Ishikawa (cell line): ENCODE measurements around the gene RET.

Experiments
- CEBPB ChIP-seq: IDR thresholded peaks from 2 replicates; pipeline ENCODE4 v1.6.1; 2012
- CREB1 ChIP-seq: IDR thresholded peaks from 2 replicates; pipeline ENCODE4 v1.6.1; 2012; ENCODE audit warnings: low read depth
- EGR1 ChIP-seq: IDR thresholded peaks from 2 replicates; pipeline ENCODE4 v1.6.1; 2012
- EP300 ChIP-seq: IDR thresholded peaks from 2 replicates; pipeline ENCODE4 v1.6.1; 2012; ENCODE audit warnings: borderline replicate concordance
- FOXM1 ChIP-seq: IDR thresholded peaks from 2 replicates; pipeline ENCODE4 v1.6.1; 2012; ENCODE audit warnings: low read depth, borderline replicate concordance
- MAX ChIP-seq: IDR thresholded peaks from 2 replicates; pipeline ENCODE4 v1.6.1; 2012
- NFIC ChIP-seq: IDR thresholded peaks from 2 replicates; pipeline ENCODE4 v1.6.1; 2012
- RAD21 ChIP-seq: IDR thresholded peaks from 2 replicates; pipeline ENCODE4 v1.6.1; 2012; ENCODE audit warnings: low read depth
- REST ChIP-seq: IDR thresholded peaks from 2 replicates; pipeline ENCODE4 v1.6.1; 2012; ENCODE audit warnings: low read depth, mild to moderate bottlenecking
- TAF1 ChIP-seq: IDR thresholded peaks from 2 replicates; pipeline ENCODE4 v1.6.1; 2012; ENCODE audit warnings: low read depth, mild to moderate bottlenecking
- TCF12 ChIP-seq: IDR thresholded peaks from 2 replicates; pipeline ENCODE4 v1.6.1; 2012; ENCODE audit warnings: low read depth
- TEAD4 ChIP-seq: IDR thresholded peaks from 2 replicates; pipeline ENCODE4 v1.6.1; 2012
- USF1 ChIP-seq: IDR thresholded peaks from 2 replicates; pipeline ENCODE4 v1.6.1; 2012
- YY1 ChIP-seq: IDR thresholded peaks from 2 replicates; pipeline ENCODE4 v1.6.1; 2012; ENCODE audit warnings: low read depth
- ZBTB7A ChIP-seq: IDR thresholded peaks from 2 replicates; pipeline ENCODE4 v1.6.1; 2012; ENCODE audit warnings: low read depth

Gene RET

GRCh38 chr10:43071865-43072650 is 4.8 kb upstream of the RET start:
- TF ChIP-seq MAX, result no peak
- TF ChIP-seq REST, result no peak
- no peak for TF ChIP-seq RAD21
- no peak for TF ChIP-seq EP300
- no peak for TF ChIP-seq USF1
- TF ChIP-seq TEAD4, result no peak
- TF ChIP-seq ZBTB7A, result no peak
- TF ChIP-seq NFIC, result no peak
- TF ChIP-seq CEBPB, result no peak
- TF ChIP-seq TCF12, result no peak
- TF ChIP-seq TAF1, result no peak
- TF ChIP-seq EGR1, result no peak
- no peak for TF ChIP-seq YY1

DNA sequence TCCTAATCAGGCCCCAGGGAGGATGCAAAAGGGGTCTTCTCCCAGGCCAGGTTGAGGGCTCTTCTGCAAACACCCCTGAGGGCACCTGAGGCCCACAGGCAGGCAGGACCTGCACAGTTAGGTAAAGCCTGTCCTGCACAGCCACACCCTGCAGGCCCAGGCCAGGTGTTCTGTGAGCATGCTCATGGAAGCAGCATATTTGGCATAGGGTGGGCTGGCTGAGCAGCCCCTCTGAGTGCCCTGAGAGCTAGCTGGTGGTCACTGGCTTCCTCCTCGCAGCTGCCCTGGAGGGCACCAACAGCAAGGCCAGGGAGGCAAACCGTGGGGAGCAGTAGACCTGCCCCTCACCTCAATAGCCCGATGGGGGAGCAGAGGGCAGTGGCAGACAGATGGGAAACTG is 3.7 kb upstream of the RET start:
- TF ChIP-seq YY1 (no peak), CREB1 (no peak), TAF1 (no peak), MAX (no peak), USF1 (no peak), EGR1 (no peak)

DNA sequence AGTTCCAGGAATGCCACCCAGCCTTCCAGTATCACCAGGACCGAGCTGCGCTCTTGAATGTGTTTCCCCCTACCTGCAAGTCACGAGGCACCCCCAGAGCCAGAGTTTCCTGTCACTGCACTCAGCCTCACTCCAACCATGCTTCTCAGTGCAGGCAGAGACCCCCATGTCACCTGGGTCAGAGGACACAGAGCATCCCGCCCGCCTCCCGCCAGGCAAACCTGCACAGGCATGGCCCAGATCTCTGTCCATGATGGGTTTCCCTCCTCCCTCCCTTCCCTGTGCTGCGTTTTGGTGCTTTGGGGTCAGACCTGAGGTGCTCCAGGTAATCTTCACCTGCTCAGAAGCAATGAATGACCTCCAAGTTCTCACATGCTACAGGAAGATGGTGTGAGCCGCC is 3.1 kb upstream of the RET start:
- TF ChIP-seq TCF12 (no peak), REST (no peak), ZBTB7A (no peak), CREB1 (no peak)

DNA sequence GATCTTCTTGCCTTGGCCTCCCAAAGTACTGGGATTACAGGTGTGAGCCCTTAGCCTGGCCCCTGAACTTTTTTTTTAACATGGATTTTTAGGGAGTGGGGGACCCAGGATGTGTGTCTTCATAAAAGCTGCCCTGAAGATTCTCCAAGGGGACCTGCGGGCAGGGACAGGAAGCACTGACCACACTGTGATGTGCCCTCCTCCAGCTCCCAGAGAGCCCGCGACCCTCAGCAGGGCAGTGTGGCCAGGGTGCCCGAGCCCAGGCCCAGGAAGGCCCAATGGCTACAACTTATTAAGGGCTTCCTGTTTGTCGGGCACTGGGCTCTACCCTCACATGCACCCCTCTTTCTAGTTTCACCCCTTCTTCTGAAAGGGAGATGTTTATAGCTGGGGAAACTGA is 2.5 kb upstream of the RET start:
- TF ChIP-seq CEBPB, result no peak
- no peak for TF ChIP-seq TAF1
- no peak for TF ChIP-seq FOXM1
- no peak for TF ChIP-seq USF1
- TF ChIP-seq NFIC, result no peak
- no peak for TF ChIP-seq EGR1
- TF ChIP-seq ZBTB7A, result no peak
- no peak for TF ChIP-seq EP300
- TF ChIP-seq YY1, result no peak
- no peak for TF ChIP-seq TCF12
- no peak for TF ChIP-seq REST
- TF ChIP-seq RAD21, result no peak
- TF ChIP-seq CREB1, result no peak
- no peak for TF ChIP-seq MAX
- TF ChIP-seq TEAD4, result no peak
